Measurements from ENCODE around the gene C15orf40. TPM values are rescaled to one million over a fixed set of nuclear protein-coding genes. Genes with fewer than 3 reads are reported as not detected.
"Not testable (repeated sequence)": the region's sequence is repeated elsewhere in the genome, so short reads cannot be mapped to it uniquely, and the experiment has no call there.

Gene C15orf40
- polyA plus RNA-seq (ENCODE audit: insufficient read length), result 29.8 TPM
- long read RNA-seq, donor 1, full-length matches to known transcripts, result 9 of 9 reads
- long read RNA-seq, donor 1, partial matches to known transcripts, result 0 of 9 reads
- long read RNA-seq, donor 1, other reads (novel, unspliced or antisense), result 0 of 9 reads
- long read RNA-seq, donor 2, full-length matches to known transcripts, result 9 of 9 reads
- long read RNA-seq, donor 2, partial matches to known transcripts, result 0 of 9 reads
- long read RNA-seq, donor 2, other reads (novel, unspliced or antisense), result 0 of 9 reads
- long read RNA-seq, donor 3, full-length matches to known transcripts, result 7 of 41 reads
- long read RNA-seq, donor 3, partial matches to known transcripts, result 0 of 41 reads
- long read RNA-seq, donor 3, other reads (novel, unspliced or antisense), result 34 of 41 reads
- long read RNA-seq, donor 4, partial matches to known transcripts, result 5 of 5 reads
- long read RNA-seq, donor 4, other reads (novel, unspliced or antisense), result 0 of 5 reads
- long read RNA-seq, donor 5, full-length matches to known transcripts, result 24 of 30 reads
- long read RNA-seq, donor 5, partial matches to known transcripts, result 0 of 30 reads
- long read RNA-seq, donor 5, other reads (novel, unspliced or antisense), result 6 of 30 reads
- long read RNA-seq, donor 6, full-length matches to known transcripts, result 12 of 12 reads
- long read RNA-seq, donor 6, partial matches to known transcripts, result 0 of 12 reads
- long read RNA-seq, donor 6, other reads (novel, unspliced or antisense), result 0 of 12 reads
- long read RNA-seq, donor 7, full-length matches to known transcripts, result 15 of 15 reads
- long read RNA-seq, donor 7, partial matches to known transcripts, result 0 of 15 reads
- long read RNA-seq, donor 7, other reads (novel, unspliced or antisense), result 0 of 15 reads
- long read RNA-seq, donor 8, full-length matches to known transcripts, result 5 of 5 reads
- long read RNA-seq, donor 8, partial matches to known transcripts, result 0 of 5 reads
- long read RNA-seq, donor 8, other reads (novel, unspliced or antisense), result 0 of 5 reads

- peak; percentile 88 for DNase-seq
Measured at GRCh38 chr15:83011271-83012075, at the start of gene C15orf40. Gene C15orf40, minus strand, starts transcription at chr15:83011639. Its CDS starts 32 bp downstream, at chr15:83011607.

- DNase-seq, result no peak
Measured at GRCh38 chr15:83057696-83058376, 46.4 kb upstream of the C15orf40 start.

DNA sequence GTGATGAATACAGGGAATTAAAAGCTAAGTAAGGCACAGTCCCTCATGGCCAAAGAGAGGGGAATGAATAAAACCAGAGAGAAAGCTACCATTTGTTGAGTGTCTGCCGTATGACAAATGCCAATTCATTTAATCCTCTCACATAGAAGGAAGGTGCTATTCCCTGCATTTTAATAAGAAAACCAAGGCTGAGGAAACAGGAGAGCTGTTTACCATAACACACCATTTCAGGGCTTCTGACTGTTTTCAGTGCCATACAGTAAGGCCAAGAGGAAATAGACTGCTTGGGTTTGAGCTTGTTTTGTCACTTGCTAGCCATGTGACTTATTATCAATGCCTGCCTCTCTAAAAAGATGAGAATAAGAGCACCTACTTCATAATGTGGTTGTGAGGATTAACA, 45.6 kb upstream of the C15orf40 start:
- DNase-seq, result no peak

DNA sequence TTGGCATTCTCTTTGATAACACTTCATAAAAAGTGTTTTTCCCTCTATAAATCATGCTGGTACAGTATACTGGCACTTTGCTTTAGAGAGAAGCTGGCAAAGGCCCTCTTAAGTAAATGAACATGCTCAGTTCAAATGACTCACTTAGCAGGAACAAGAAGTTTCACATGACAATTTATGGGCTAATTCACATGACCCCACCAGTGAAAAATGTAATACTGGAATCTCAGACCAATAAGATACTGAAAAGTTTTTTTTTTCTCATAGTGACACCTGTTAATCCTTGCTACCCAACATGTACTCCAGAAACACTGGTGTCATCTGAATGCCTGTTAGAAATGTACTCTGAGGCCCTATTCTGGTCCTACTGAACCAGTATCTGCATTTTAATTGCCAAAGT, 41.7 kb upstream of the C15orf40 start:
- DNase-seq, result no peak

DNA sequence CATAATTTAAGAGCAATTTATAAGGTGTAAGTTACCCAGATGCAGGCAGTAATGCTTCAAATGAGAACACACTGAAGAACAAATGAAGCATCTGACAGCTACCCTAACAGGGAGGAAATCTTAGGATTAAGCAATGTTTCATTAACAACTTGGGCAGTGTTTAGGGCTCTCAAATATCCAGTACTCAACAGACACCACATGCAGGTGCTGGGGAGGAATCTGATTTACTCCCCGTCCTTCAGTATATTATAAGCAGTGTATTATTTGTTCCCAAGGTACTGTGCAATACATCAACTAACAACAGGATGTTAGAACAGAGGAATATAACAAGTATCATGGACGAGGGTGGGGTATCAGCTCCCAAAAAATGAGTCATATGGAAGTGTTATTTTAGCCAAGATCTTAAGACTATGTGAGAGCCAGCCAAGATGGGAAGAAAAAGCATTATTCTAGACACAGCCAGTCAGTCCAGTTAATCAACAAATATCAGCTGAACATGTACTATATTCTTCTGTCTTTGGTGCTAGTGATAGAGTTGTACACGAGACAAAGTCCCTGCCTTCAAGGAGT, 35.2 kb upstream of the C15orf40 start:
- no peak for DNase-seq

GRCh38 chr15:83044156-83044555, 32.7 kb upstream of the C15orf40 start:
- DNase-seq, result no peak

GRCh38 chr15:83039206-83039605, 27.8 kb upstream of the C15orf40 start:
- no peak for DNase-seq

GRCh38 chr15:83036253-83036652, 24.8 kb upstream of the C15orf40 start:
- no peak for DNase-seq

DNA sequence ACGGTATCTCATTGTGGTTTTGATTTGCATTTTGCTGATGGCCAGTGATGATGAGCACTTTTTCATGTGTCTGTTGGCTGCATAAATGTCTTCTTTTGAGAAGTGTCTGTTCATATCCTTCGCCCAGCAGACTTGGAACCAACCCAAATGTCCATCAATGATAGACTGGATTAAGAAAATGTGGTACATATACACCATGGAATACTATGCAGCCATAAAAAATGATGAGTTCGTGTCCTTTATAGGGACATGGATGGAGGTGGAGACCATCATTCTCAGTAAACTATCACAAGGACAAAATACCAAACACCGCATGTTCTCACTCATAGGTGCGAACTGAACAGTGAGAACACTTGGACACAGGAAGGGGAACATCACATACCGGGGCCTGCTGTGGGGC, 19.8 kb upstream of the C15orf40 start:
- not testable (repeated sequence) for DNase-seq

DNA sequence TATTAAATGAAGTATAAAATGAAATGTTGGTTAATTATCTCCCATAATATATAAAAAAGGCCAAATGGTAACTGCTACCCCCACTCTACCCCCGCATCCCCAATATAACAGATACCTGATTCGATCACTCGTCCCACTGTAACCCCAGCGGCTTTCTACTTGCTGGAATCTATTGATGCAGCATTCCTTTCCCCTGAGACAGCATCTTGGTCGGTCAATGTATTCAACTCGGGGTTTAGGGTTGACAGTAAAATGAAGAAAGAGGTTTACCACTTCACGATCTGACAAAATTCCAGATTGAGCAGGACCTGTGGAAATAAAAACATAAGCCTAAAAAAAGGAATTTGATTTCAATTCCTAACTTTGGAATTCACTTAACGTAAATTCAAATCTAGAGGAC, 18.6 kb upstream of the C15orf40 start:
- no peak for DNase-seq

- DNase-seq, result no peak
Measured at GRCh38 chr15:83018436-83018835, 7.0 kb upstream of the C15orf40 start.

GRCh38 chr15:83016906-83017305, 5.5 kb upstream of the C15orf40 start:
- DNase-seq, result no peak

DNA sequence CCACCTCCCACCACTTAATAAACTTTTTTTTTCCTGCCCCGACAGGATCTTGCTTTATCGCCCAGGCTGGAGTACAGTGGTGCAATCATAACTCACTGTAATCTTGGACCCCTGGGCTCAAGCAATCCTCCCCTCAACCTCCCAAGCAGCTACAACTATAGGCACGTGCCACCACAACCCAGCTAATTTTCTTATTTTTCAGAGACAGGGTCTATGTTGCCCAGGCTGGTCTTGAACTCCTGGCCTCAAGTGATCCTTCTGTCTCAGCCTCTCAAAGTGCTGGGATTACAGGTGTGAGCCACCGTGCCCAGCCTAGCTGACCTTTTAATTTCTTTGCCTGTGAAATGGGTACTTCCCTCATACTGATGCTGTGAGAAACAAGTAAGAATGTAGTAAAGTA, 3.9 kb upstream of the C15orf40 start:
- no peak for DNase-seq

DNA sequence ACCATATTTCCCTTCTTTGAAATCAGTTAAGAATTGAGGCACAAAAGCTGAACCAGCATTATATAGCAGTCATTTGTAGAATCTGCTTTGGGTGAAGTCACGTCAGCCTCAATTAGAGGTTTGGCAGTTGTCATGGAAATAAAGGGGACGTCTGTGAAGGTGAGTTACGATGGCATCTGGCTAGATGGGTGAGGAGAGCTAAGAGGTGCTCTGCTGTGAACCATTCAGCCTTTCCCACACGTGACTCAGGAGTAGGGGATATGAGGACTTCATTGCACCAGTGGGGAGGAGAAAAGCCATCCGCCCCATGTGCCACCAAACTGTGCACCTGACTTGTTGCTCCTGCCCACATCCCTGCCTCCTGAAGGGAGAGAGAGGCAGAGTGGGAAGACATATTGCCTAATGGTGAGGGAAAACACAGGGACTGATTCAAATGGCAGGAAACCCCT, 2.8 kb upstream of the C15orf40 start:
- no peak for DNase-seq

DNA sequence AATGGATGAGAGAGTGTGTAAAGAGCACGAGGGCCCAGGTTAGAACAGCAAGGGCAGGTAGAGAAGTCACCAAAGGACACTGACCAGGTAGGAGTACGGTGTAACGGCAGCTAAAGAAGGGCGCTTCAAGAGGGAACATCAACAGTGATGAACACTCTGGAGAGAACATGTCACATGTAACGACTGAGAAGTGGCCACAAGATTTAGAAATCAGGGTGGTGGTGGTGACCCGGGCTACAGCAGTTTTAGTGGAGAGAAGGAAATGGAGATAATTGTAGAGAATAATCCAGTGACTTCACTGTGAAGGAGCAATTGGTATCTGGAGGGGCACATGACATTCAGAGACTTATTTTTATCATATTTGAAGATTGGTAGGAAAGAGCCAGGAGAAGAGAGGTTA, 1.2 kb upstream of the C15orf40 start:
- DNase-seq, result no peak

DNA sequence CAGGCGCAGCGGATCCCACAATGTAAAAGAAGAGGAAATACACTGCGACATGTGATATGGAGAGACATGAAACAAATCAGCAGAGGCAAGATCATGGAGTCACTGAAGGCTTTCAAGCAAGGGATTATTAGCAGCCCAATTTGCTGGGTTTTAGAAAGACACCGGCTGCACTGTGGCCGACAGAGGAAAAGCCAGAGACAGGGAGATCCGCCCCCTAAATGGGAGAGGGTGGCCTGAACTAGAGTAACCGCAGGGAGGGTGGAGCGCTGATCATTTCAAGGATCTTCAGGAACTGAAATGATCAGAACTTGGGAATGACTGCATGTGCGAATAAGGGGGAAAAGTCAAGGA, 612 bp upstream of the C15orf40 start:
- DNase-seq, result peak; percentile 6

- peak; percentile 78 for DNase-seq
Measured at GRCh38 chr15:83010709-83011270, 649 bp downstream of the C15orf40 start.

- not testable (repeated sequence) for DNase-seq
Measured at GRCh38 chr15:83000672-83001031, 10.8 kb downstream of the C15orf40 start.

- peak; percentile 41 for DNase-seq
Measured at GRCh38 chr15:82999905-83000671, 11.4 kb downstream of the C15orf40 start.

DNA sequence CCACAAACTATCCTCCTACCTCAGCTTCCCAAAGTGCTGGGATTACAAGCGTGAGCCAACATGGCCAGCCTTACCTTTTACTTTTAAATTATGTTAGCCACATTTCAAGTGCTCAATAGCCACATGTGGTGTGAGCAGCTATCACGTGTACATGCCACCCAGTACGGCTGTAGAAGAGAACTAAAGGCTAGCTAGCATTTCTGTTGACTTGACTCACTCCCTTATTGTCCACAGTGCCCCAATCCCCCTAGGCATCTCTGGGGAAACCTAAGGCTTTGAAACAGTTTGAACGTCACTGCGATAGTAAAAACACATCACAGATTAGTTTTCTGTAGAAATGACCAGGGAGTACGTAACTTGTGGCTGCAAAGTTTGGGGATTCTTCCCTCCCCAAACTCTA, 12.0 kb downstream of the C15orf40 start:
- no peak for DNase-seq
